GM18499 (cell line): ENCODE results near the gene TPBGL.
A peak's percentile ranks its signal among the peaks of the same experiment; 100 is the strongest.

Experiments used
- ATAC-seq: cut with Tn5 transposase; IDR thresholded peaks from one replicate; pipeline ENCODE4 v1.9.1; 2021; ENCODE audit warnings: moderate number of reproducible peaks; ENCODE audit not compliant: insufficient read depth, unreplicated experiment

The TPBGL gene

DNA sequence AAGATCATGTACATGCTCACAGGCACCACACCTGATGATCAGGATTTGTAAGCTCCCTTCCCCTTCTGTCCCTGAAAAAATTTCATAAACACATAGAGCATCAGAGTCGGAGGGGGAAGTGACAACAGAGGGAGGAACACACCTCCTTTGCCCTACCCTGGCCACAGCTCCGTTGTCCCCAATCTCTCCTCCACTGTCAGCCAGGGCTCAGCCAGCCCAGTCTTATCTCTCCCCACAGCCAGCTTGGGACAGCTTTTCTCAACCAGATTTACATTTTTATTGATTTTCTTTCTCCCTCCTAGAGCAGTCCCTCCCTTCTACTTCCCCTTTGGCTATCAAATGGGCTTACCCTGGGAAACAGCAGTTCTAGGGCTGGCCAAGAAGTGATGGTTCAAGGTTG is 32.1 kb upstream of the TPBGL start:
- no peak for ATAC-seq

DNA sequence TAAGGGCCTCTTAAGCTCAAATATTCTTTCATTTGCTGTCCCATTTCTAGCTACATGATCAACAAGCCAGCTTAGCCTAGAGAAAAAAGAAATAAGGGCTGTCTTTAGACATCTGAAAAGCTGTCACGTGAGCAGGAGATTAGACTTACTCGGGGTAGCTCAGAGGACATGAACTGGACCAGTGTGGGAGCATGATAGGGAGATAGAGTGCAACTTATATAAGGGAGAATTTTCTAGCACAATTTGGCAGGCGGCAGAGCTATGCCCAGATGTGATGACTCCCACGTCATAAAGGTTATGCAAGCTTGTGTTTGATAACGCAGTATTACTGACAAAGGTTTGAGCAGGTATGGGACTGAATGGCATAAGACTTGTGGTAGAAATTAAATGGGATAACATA is 28.2 kb upstream of the TPBGL start:
- no peak for ATAC-seq

DNA sequence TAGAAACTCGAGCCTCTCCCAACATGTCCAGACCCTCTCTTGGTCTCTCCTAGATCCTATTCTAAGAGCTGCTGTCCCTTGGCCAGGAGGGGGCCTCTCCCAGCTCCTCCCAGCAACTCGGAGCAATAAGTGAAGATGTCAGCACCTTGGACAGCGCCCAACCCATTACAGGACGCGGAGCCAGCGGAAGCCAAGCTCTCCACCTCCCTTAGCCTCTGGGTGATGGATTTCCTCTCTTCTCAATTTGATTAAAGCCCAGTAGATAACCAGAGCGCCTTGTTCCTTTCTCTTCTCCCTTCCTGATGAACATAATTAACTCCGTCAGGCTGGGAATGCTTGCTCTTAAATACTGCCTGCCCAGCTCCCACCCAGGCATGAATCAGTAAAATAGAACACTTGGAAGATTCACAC is 26.2 kb upstream of the TPBGL start:
- no peak for ATAC-seq

DNA sequence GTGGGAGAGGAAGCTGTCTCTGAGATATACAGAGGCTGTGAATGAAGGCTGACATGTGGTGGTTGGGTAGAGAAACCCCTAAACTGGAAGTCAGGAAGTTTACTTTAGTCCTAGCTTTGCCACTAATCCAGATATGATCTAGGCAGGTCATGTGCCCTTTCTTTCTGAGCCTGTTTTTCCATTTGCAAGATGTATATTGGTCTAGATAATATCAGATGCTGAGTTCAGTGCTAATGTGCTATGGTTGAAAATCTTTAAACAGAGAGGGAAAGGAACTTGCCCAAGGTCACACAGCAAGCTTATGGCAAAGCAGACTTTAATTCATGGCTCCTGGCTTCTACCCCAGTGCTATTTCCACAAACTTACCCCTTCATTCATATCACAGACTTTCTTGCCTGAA is 25.7 kb upstream of the TPBGL start:
- no peak for ATAC-seq

DNA sequence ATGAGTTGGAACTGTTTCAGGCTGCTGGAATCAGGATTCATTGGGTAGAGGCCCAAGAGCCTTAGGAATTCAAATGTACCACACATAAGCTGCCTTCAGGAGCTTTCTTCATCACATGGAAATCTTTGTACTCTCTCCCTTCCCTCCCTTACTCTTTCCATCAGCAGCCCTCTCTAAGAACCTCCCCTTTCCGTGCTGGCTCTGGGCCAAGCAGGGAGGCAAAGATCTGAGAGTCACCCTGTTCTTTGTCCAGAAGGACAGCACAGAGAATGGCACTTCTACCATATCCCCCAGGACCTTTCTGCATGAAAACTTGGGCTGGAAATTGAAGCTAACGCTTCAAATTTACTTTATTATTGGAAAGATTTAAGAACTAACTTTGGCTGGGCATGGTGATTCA is 20.7 kb upstream of the TPBGL start:
- no peak for ATAC-seq

DNA sequence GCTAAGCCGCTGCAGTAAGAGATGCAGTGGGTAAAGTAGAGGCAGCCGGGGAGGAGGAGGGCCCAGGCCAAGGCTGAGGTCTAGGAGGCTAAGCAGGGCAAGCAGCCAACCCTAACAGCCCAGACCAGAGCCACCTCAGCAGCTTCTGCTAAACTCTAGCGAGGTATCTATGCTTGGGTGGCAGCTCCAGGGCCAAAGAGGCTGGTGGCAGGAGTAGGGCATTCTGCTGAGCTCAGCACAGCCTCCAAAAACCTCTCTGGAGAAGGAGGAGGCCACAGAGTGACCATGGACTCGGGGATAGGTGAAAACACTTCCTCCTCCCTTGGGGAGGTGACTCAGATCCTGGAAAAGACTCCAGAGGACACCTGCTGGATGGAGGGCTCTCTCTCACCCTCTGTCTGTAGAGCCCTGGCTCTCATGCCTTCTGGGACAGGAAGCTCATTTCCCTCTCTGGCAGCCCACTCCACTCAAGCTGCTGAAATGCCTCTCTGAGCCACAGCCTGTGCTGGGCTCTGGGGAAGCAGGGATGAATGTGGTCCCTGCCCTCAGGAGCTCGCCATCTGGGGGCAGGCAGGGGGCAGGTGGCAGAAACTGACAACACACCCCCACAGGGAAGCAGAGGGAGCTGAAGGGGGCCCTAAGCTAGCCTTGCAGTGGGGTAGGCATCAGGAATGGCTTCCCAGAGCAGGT is 16.5 kb upstream of the TPBGL start:
- no peak for ATAC-seq

DNA sequence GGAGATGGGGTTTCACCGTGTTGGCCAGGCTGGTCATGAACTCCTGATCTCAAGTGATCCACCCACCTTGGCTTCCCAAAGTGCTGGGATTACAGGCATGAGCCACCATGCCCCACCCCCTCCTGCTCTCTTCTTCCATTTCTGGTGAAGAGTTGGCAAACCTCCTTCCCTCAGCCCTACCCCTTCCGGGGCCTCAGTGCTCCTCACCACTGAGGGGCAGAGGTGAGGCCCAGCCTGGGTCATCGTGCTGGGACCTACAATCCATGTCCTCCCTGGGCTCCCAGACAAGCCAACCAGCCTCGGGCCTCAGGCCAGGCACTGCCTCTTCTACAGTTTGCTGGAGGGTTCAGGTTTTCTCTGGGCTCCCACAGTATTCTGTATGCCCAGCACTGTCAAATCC is 14.8 kb upstream of the TPBGL start:
- no peak for ATAC-seq

DNA sequence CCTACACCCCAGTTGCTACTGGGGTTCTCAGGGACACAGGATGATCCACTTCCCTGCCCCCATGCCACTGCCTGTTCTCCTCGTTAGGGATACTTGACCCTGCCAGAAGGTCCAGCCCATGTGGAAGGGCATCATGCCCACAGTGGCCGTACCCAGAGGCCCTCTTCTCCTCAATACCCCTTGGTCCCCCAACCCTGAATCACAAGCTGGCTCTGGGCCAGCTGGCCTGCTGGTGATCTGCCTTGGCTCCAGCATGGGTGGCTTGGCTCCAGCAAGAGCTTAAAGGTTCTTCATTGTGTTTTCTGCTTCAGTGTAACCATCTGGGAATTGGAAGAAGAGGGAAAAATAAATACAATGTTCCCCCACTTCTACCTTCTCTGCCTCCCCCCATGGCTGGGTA is 11.1 kb upstream of the TPBGL start:
- no peak for ATAC-seq

DNA sequence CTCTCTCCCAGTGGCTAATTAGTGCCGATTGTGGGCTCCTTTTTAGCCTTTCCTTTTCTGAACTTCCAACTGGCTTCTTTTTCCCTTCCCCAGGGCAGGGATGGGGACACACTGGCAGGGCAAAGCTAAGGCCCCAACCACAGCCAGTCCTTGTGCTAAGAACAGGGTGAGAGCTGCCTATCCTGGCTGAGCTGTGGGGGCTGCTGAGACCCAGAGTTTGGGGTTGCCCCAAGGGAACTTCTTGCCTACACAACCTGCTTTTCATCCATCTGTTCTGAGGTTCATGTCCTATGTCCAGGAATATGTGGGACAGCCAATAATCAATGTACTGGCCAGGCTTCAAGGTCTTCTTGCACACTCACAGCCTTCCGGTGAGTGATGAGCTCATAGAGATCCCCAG is 10.0 kb upstream of the TPBGL start:
- ATAC-seq: no peak

DNA sequence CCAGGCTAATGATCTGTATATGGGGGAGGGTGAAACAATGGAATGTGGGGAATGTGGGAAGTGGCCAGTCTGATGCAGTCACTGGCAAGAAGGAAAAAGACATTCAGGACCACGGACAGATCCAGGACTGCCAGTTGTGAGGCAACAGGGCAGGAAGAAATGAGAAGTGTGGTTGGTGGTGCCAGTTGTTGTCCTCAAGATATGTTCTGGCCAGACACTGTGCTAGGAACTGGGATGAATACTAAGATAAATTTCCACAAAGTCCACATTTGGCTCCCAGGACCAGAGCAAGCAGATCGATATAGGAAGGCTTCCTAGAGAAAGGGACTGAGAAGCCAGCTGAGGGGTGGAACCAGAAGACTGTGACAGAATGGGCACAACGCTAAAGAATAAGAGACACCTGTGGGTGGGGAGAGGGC is 6.8 kb upstream of the TPBGL start:
- no peak for ATAC-seq

DNA sequence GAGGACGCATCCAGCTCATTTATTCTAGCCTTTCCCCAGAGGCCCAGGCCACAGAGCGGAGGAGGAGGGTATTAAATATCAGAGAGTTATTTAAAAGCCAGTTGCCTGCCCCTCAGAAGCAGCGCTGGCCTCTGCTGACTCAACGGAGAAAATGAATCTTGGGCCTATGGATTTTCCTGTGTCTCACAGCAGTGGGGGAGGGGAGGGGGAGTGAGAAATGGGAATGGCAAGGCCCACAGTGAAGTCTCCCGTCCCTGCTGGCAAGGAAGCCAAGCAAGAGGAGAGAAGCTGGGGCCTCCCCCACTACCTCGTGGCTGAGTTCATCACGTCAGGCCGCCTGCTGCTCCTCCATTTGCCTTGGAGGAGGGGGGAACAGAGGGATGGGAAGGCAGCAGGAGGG is 4.5 kb upstream of the TPBGL start:
- ATAC-seq: no peak

DNA sequence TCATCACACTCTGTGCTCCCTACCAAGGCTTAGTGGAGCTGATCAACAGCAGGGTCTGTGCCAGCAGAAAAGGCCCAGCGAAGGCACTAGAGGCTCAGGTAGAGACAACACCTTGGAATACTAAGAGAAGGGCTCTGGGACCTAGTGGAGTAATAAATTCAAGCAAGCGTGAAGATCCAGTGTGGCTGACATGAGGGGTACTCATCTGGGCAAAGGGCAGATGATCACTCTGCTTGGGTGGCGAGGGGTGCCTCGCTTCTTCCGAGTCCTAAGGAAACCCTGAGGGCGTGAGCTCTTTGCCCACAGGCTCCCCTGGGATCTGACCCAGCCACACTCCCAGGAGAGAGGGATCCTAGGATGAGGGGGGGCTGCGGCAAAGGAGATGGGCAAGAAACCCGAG is 3.5 kb upstream of the TPBGL start:
- ATAC-seq: no peak

DNA sequence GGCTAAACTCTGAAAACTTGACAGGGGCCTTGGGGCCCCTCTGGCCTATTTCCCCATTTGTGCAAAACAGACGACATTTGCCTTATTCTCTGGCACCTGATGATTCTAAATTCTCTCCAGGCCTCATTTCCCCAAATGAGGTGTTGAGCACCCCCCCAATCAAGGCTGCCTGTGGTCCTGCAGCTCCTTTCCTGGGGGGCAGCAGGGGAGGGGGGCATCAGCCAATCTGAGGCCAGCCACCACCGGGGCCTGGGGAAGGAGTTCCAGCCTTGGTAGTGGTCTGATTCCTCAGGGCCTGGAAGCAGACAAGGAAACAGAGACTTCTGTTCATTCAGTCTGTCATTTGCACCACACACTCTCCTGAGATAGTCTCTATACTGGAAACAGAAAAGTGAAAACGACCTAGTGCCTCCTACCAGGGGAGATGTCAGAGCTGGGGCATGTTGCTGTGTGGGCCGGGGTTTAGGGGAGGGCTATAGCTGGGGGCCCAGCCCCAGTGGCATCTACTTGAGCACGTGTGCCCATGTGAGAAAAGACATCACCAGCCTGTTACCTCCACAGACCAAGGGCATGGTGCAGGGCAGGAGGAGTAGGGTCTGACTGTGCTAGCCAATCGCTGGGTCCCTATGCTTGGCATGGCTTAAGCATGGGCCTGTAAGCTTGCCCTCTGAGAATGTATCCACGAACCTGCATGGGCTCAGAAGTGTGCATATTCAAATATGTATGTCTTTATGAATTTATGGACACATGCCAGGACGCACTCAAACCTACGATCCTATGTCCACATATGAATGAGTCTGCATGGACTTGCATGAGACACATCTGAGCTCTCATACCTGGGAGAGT is 1.8 kb upstream of the TPBGL start:
- no peak for ATAC-seq

DNA sequence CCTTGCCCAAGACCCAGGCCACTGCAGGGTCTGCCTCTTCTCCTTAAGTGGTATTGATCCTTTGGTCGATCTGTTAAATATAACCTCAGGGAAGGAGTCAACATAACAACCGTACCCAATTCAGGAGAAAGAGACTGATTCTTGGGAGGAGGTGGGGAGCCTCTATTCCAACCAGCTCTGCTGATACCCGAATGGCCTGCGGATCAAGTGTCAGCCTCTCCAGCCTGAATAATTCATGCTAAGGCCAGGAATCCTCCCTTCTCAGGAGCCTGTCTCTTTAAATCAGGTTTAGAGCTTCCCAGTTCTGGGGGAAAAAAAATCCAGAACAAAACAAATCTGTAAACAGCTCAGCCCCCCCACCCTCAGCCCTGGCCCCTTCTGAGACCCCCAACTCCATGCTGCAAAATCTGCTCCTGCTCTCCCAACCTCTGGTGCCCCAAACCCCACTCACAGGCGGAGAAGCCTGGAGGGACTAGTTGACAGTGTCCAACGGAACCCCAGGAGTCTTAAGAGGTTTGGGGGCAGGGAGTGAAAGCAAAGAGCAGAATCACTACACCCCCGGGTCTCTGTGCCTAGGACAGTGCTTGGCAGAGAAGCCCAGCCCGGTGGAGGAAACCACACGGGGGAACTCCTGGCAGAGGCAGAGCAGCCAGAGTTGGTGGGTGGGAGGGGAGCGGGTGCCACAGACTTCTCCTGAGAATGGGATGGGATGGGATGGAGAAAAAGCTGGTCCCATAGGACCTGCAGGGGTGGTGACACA is 863 bp upstream of the TPBGL start:
- no peak for ATAC-seq

DNA sequence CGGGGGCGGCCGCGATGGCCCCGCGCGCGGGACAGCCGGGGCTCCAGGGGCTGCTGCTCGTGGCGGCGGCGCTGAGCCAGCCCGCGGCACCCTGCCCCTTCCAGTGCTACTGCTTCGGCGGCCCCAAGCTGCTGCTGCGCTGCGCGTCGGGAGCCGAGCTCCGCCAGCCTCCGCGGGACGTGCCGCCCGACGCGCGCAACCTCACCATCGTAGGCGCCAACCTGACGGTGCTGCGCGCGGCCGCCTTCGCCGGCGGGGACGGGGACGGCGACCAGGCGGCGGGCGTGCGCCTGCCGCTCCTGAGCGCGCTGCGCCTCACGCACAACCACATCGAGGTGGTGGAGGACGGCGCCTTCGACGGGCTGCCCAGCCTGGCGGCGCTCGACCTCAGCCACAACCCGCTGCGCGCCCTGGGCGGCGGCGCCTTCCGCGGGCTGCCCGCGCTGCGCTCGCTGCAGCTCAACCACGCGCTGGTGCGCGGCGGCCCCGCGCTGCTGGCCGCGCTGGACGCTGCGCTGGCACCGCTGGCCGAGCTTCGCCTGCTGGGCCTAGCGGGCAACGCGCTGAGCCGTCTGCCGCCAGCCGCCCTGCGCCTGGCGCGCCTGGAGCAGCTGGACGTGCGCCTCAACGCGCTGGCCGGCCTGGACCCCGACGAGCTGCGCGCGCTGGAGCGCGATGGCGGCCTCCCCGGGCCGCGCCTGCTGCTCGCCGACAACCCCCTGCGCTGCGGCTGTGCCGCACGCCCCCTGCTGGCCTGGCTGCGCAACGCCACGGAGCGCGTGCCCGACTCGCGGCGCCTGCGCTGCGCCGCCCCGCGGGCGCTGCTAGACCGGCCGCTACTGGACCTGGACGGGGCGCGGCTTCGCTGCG is 697 bp downstream of the TPBGL start:
- ATAC-seq: peak; percentile 50

DNA sequence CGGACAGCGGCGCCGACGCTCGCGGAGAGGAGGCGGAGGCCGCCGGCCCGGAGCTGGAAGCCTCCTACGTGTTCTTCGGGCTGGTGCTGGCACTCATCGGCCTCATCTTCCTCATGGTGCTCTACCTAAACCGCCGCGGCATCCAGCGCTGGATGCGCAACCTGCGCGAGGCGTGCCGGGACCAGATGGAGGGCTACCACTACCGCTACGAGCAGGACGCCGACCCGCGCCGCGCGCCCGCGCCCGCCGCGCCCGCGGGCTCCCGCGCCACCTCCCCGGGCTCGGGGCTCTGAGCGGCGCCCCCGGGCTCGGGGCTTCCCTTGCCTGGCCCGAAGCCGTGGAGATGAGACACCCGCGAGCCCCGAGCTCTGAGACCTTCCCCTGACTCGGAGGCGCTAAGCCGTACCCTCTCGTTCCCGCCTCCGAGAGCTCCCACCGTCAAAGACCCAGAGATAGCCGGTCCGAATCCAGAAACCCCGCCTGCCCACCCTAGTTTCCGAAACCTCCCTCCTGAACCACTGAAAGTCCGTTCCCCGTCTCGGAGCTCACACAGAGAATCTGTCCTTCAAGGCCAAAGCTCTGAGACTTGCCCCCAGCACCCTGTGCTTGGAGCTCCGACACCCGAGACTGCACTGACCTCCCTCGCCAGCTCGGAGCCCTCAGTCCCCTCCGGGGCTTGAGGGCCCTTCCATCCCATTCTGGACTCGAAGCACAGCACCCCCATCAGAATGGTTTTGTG is 1.5 kb downstream of the TPBGL start:
- ATAC-seq: no peak

DNA sequence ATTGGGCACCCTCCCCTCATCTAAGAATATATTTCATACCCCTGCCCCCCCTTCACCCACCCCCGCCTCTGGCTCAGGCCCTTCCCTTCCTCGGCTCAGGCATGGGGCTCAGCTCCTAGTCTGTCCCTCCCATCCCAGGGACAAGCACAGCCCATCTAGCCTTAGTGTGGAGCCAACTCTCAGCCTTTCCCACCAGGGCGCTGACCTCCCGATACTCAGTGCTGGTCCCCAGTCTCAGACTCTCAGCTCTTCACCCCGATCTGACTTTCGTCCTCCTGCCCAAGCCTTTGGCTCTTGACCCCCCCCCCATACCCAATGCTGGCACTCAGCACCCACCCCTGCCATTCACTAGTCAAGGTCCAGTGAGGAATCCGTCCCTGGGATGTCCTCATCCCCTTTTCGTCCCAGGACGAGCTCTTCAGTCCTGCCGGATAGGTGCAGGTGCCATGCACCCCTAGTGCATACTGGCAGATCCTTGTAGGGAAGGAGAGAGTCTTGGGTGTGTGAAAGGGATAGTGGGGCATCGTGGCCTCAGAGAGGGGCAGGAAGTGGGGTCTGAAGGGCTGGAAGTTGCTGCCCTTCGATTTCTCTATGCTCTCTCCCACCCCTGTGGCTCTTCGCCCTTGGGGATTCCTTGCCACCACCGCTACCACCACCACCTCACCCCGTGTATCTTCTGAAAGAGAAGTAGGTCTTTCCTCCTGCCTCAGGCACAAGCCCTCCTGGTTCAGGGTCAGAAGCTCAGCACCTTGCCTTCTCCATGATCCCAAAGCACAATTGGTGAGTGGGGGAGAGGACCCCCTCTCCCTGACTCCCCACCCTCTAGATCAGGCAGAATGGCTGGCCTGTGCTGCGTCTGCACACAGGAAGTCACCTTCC is 2.4 kb downstream of the TPBGL start:
- no peak for ATAC-seq

DNA sequence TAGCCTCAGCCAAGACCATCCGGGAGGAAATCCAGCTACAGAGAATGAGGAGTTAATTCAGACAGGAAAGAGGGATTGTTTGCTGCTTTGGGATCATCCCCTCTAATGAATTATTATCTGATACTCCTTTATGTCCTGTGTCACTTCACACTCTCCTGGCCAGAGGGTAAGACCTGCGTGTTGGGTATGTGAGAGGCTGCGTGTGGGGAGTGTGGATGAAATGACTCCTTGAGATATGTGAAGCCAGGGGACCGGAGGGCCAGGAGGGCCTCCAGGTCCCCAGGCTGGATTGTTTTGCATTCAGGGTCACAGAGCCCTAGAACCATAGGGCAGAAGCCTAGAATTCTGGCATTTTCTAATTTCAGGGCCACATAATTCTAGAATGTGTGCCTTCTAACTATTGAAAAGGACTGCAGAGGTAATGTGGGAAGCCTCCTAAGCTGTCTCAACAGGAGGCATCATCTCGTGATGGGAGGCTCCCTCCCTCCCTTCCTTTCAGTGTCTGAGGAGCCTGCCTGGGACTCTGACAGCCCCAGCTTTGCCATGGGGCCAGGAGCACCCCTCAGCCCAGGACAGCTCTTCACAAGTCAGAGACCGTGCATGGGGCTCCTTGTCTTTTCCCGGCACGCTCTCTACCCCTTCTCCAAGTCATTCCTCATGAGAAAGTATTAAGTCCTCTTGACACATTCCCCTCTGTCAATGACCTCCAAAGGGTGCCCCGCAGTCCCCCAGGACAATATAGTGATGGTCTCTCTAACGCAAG is 3.7 kb downstream of the TPBGL start:
- ATAC-seq: no peak
